ENCODE results near the gene ITPRIPL2.

Gene ITPRIPL2

DNA sequence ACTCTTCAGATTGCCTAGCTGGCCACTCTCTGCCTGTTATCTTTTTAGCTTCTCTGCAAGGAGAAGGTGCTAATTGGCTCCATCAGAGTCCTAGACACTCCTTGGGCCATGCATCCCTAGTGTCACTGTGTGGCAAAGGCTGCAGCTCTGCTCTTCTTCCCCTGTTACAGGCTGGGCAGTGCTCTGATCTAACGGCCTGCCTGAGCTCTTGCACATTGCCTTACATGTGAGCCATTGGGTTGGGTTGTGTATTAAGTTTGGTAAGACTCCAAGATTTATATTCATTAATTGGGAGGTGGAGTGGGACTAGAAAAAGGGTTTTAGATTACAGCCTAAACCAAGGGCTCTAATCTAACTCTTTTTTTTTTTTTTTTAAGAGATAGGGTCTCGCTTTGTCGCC, 31.2 kb downstream of the ITPRIPL2 start:
- DNase-seq, result no peak

DNA sequence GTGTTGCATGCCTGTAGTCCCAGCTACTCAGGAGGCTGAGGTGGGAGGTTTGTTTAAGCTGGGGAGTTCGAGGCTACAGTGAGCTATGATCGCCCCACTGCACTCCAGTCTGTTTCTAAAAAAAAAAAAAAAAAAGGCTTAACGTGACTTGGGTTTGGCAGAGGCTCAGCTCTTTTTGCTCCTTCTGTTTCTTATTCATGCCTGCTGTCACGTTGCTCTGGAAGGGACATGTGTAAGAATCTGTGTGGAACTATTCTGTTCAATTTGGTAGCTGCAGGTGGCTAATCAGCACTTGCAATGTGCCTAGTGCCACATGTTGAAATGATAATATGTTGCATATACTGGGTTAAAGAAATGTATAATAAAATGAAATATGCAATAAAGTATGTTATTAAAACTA, 33.4 kb downstream of the ITPRIPL2 start:
- DNase-seq, result no peak

DNA sequence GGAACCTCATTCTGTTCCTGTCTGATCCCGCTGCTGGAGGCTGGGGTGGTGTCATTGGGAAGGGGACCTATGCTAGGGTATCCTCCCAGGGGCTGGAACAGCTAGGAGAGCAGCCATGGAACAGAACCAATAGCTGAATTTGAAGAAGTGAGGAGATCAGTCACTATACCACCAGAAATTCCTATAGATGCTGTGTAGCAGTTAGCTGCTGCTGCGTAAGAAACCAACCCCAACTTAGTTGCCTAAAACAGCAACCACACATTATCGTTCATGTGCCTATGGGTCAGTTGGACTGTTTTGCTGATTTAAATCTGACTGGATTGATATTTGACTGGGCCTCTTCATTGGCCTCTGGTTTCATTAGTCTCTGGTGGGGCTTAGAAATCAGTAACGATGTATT, 33.9 kb downstream of the ITPRIPL2 start:
- DNase-seq, result no peak

DNA sequence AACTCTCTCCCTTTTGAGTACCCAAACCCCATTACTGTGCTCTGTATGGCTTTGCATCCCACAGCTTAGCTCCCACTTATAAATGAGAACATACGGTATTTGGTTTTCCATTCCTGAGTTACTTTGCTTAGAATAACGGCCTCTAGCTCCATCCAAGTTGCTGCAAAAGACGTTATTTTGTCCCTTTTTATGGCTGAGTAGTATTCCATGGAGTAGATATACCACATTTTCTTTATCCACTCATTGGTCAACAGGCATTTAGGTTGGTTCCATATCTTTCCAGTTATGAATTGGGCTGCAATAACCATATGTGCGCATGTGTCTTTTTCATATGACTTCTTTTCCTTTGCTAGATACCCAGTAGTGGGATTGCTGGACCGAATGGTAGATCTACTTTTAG, 34.4 kb downstream of the ITPRIPL2 start:
- no peak for DNase-seq

DNA sequence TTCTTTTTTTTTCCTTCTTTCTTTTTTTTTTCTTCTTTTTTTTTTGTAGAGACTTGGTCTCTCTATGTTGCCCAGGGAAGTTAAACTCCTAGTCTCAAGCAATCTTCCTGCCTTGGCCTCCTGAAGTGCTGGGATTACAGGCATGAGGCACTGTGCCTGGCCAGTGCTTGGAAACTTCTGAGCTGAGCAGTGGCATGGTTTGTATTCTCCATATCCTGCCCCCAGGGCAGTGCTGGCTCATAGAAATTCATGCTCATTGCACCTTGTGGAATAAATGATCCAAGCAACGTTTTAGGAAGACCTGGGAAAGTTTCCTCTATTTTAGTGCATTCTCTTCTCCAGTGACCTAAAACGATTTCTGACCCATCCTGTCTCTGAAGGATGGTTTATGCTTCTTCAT, 37.5 kb downstream of the ITPRIPL2 start:
- DNase-seq, result no peak

DNA sequence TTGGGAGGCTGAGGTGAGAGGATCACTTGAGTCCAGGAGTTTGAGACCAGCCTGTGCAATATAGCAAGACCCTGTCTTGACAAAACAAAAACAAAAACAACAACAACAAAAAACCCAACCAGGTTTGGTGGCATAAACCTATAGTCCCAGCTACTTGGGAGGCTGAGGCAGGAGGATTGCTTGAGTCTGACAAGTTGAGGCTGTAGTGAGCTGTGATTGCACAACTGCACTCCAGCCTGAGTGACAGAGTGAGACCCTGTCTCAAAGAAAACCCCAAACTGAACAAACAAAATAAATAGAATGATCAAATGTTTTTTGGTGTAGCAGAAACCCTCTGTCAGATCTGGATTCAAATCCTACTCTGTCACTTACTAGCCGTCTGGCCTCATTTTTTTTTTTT, 38.3 kb downstream of the ITPRIPL2 start:
- no peak for DNase-seq

DNA sequence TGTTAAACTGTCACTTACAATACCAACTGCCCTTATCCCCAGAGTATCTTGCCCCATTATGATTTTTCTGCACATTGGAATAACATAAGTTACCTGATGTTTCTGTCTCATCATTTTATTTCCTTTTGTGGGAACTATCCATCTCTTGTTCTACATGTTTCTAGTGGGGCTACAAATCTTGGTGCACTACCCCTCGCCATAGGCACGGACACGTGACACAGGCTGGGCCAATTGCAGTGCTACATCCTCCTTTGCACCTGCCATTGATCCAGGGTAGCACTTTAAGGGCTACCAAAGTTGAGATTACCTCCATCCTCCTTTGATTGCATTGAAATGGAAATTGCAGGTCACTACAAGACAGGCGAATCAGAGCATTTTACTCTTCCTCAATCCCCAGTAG, 40.1 kb downstream of the ITPRIPL2 start:
- DNase-seq, result no peak

DNA sequence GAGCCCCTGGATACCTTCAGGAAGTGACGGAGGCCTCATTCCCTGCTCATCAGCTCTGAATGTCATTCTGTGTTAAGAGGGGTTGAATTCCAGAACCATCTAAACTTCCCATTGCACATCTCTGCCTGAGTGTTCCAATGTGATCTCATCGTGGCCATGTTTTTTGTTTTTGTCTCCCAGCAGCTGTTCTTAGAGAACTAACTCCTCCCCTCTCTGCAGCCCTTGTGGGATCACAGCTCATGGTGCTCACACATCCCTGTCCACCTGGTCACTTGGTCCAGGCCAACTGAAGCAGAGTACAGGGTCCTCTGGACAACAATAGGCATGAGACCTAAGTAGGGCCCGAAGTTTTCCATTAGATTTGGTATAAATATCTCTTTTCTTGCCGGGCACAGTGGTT, 48.3 kb downstream of the ITPRIPL2 start:
- DNase-seq, result no peak

DNA sequence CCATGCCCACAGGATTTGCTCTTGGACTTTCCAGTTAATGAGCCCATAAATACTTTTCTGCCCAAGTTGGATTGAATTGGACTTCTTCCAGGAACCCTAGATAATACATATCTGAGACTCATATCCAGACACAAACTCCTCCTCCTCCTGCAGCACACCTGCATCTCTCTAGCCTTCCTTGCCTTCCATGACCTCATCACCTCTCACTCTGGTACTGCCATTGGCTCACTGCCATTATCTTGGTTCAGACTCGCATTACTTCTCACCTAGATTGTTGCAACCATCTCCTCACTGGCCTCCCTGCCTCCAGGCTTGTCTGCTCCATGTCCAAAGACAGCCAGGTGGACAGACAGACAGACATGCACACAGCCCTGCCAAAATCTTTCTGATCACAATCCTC, 49.5 kb downstream of the ITPRIPL2 start:
- DNase-seq, result no peak

DNA sequence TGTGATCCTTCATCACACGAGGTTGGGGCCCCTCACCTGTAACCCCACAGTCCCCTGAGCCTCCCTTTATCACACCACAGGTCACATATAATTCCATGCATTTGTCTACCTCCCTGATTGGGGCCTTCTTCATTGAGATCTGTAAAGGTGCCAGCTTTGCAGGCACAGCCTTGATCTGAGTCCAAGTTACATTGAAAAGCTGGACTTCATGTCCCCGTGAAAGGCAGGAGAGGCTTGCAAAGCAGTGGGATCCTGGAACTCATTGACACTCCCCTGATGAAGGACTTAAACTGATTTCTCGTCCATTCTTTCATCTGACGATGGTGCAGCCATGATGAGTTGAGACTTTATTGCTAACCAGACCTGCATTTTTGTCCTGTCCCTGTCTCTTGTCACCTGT, 50.5 kb downstream of the ITPRIPL2 start:
- no peak for DNase-seq

DNA sequence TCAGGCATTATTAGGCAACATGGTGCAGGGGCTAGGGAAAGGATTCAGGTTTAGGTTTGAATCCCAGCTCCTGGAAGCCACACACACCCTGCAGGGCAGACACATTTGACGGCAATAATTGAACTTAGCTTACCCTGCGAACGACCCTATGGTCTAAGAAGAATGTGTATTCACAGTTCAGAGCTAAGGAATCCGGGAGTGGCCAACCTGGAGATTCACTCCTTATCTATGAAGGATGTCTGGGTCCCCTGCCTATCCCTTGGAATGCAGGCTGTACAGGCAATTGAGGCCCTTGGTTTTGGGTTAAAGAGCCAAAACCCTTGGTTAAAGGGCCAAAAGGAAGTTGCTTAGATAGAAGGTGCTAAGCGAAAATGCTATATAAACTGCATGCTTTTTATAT, 51.3 kb downstream of the ITPRIPL2 start:
- no peak for DNase-seq

DNA sequence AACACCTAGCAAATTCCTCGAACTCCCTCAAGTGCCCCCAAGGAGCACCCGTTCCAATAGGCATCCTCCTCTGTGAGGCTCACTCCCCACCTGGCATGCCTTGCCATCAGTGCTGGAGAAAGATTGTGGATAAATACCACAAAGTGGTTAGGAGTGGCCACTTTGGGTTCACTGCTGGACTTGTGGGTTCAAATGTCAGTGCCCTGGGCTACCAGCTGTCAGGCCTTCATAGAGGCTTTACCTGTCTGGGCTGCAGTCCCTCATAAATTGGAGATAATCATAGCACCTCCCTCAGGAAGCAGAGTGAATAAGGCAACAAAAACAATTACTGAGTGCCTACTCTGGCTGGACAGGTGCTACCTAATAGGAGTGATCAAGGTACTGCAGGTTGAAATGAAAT, 52.7 kb downstream of the ITPRIPL2 start:
- DNase-seq, result no peak

DNA sequence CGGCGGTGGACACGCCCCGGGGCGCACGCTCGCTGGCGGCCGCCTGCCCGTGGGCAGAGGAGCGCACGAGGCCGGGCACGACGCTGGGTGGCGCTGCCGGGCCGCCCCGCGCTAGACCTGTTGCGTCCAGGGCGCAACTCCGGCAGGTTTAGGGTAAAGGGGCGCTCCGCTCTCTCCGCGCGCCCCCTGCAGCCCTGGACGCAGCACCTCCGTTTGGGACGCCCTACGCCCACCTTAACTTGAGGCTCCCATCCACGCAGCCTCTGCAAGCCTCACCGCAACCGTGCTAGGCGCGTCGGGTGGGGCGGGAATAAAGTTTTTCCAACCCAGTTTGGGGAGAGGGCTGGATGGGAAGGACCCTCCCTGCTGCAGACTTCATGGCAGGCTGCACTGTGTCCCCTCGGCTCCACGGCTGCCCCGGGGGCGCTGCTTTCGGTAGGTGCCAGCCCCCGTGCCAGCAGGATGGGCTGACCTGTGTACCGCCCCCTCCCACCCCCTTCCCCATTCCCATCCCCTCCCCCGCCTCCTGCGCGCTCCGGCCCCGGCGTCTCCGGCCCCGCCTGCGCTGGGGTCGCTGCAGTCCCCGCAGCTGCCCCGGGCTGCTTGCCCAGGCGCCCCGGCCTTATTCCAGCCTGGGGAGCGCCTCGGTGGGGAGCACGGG, 54.1 kb downstream of the ITPRIPL2 start, which contains the start of gene SYT17:
Gene SYT17 (plus strand): TSS at position 531 of the 661 bp plus-strand sequence. CDS start 407 bp downstream, outside the sequence.
- peak; percentile 20 for DNase-seq

DNA sequence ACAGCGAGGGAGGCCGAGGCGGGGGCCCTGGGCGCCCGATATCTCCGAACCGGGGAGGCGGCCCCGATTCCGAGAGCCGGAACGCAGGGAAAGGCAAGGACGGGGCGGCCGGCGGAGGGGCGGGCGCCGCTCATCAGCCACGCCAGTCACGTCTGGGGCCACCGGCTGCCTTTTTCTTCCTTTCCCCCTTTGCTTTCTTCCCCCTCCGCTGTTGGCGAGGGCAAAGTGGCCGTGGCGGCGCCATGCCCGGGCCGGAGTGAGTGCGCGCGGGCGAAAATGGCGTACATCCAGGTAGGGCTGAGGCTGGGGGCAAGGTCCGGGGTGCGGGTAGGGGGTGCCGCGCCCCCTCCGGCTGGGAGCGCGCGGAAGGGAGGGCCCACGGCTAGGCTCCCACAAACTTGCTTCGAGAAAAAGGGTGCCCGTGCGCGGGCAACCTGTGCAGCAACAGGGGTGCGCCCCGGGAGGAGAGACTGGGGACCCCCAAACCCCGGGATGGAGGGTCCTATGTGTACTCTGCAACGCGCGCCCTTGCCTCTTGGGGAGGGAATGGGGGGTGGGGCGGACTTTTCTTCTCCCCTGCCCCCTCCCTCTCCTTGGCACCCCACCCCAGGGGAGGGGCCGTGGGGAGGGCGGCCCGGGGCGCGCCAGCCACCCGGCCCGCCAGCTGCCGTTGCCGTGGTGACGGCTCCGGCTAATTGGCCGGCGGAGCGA, 54.8 kb downstream of the ITPRIPL2 start:
- DNase-seq, result no peak

DNA sequence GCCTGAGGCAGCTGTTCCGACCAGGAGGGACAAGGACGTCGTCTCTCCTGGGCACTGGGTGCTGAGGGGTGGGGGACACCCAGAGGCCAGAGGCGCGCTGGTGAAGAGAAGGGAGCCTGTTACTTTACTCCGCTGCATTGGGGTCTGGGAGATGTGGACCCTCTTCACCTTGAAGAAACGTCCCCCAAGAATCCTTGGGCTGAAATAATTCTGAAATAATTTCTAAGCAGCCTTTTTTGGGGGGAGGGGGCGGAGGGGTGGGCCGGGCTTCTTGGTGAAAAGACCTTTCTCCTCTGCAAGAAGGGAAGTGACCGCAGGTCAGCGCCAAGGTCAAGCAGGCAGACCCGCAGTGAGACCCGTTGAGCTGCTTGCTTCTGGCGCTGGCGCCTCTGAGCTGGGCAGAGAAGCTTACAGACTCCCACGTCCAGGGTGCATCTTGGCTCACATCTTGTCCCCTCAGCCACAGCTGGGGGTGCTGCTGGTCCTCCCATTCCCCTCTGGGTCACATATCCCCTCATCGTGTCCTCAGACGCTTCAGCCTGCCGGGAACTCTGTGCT, 55.4 kb downstream of the ITPRIPL2 start:
- DNase-seq, result no peak

DNA sequence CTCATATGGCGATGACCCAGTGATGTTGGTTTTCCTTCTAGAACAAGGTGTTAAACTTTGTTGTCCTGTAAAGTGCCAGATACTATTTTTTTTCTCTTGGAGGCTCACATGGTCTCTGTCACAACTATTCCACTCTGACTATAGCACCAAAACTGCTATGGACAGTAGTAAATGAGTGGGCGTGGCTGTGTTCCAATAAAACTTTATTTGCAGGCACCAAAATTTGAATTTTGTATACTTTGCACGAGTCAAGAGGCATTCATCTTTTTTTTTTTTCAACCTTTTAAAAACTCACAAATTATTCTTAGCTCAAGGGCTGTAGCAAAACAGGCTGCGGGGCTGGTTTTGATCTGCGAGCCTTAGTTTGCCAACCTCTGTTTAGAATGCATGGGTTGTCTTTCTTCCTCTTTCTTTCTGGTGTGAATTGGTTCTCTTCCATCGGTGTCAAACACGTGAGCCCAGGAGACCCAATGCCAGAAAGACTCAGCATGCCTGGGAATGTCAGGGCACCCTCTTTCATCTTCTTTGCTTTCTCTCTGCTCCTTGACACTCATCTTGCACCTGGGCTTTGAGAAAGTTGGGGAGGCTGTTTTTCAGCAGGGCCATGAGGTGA, 56.4 kb downstream of the ITPRIPL2 start:
- DNase-seq, result no peak

All from stimulated activated CD4-positive, alpha-beta T cell treated with anti-CD3 and anti-CD28 coated beads, Interleukin-4, amount 100 ng/mL, for 1 hour (primary cell).